ENCODE measurements around the gene FCGR2B. TPM values are rescaled to one million over a fixed set of nuclear protein-coding genes. Genes with fewer than 3 reads are reported as not detected.
"Not testable (repeated sequence)": the region's sequence is repeated elsewhere in the genome, so short reads cannot be mapped to it uniquely, and the experiment has no call there.

Gene FCGR2B
- total RNA-seq, result 9.7 TPM
- long read RNA-seq, partial matches to known transcripts, result 1 of 3 reads
- long read RNA-seq, other reads (novel, unspliced or antisense), result 0 of 3 reads

GRCh38 chr1:161662684-161663339 is at the start of gene FCGR2B:
FCGR2B (plus strand) TSS chr1:161663143; CDS start chr1:161663242, 99 bp downstream.
- H3K27me3 ChIP-seq (ENCODE audit: low read depth); H3K4me3 ChIP-seq; H3K4me1 ChIP-seq; intact Hi-C loops (cut with micrococcal nuclease); DNase-seq; H3K27ac ChIP-seq (replicated peaks); H3K9me3 ChIP-seq (replicated peaks); H3K36me3 ChIP-seq: not testable (repeated sequence)

- DNase-seq, result not testable (repeated sequence)
Observed at GRCh38 chr1:161616417-161616816, 46.5 kb upstream of the FCGR2B start.

GRCh38 chr1:161618517-161618916 is 44.4 kb upstream of the FCGR2B start:
- H3K27ac ChIP-seq (replicated peaks); H3K4me3 ChIP-seq; intact Hi-C loops (cut with micrococcal nuclease); DNase-seq; H3K36me3 ChIP-seq; H3K4me1 ChIP-seq; H3K9me3 ChIP-seq (replicated peaks): not testable (repeated sequence)
- H3K27me3 ChIP-seq (ENCODE audit: low read depth), result peaks cover 21% of the 10 kb centered on the region

More at GRCh38 chr1:161616417-161616816, 46.5 kb upstream of the FCGR2B start:
- H3K4me1 ChIP-seq; H3K9me3 ChIP-seq (replicated peaks); intact Hi-C loops (cut with micrococcal nuclease); H3K27ac ChIP-seq (replicated peaks); H3K4me3 ChIP-seq; H3K36me3 ChIP-seq: not testable (repeated sequence)
- peaks cover 12% of the 10 kb centered on the region for H3K27me3 ChIP-seq (ENCODE audit: low read depth)

- H3K36me3 ChIP-seq; H3K27ac ChIP-seq (replicated peaks); H3K4me1 ChIP-seq; intact Hi-C loops (cut with micrococcal nuclease); DNase-seq; H3K9me3 ChIP-seq (replicated peaks); H3K4me3 ChIP-seq: not testable (repeated sequence)
- peaks cover 21% of the 10 kb centered on the region for H3K27me3 ChIP-seq (ENCODE audit: low read depth)
Observed at GRCh38 chr1:161620399-161620798, 42.5 kb upstream of the FCGR2B start.

GRCh38 chr1:161621181-161622000 is 41.6 kb upstream of the FCGR2B start:
- peak; percentile 45 for DNase-seq
- intact Hi-C loops (cut with micrococcal nuclease); H3K36me3 ChIP-seq; H3K9me3 ChIP-seq (replicated peaks); H3K4me1 ChIP-seq: not testable (repeated sequence)
- Histone ChIP-seq H3K4me3 (peak overlapping the region; percentile 64), H3K27ac (replicated peaks) (peak overlapping the region; percentile 18), H3K27me3 (ENCODE audit: low read depth) (peaks cover 21% of the 10 kb centered on the region)

- H3K36me3 ChIP-seq, result not testable (repeated sequence)
Observed at GRCh38 chr1:161622054-161622453, 40.9 kb upstream of the FCGR2B start.

GRCh38 chr1:161623401-161624051 is 39.4 kb upstream of the FCGR2B start:
- H3K9me3 ChIP-seq (replicated peaks); DNase-seq; intact Hi-C loops (cut with micrococcal nuclease); H3K4me1 ChIP-seq; H3K27ac ChIP-seq (replicated peaks); H3K36me3 ChIP-seq; H3K4me3 ChIP-seq: not testable (repeated sequence)
- peaks cover 21% of the 10 kb centered on the region for H3K27me3 ChIP-seq (ENCODE audit: low read depth)

More at GRCh38 chr1:161622054-161622453, 40.9 kb upstream of the FCGR2B start:
- H3K27ac ChIP-seq (replicated peaks); H3K4me1 ChIP-seq; intact Hi-C loops (cut with micrococcal nuclease); DNase-seq; H3K9me3 ChIP-seq (replicated peaks): not testable (repeated sequence)
- peaks cover 21% of the 10 kb centered on the region for H3K27me3 ChIP-seq (ENCODE audit: low read depth)
- H3K4me3 ChIP-seq, result peak overlapping the region; percentile 64

GRCh38 chr1:161624605-161625004 is 38.3 kb upstream of the FCGR2B start:
- peaks cover 21% of the 10 kb centered on the region for H3K27me3 ChIP-seq (ENCODE audit: low read depth)
- DNase-seq; H3K9me3 ChIP-seq (replicated peaks); H3K4me1 ChIP-seq; intact Hi-C loops (cut with micrococcal nuclease); H3K27ac ChIP-seq (replicated peaks); H3K4me3 ChIP-seq; H3K36me3 ChIP-seq: not testable (repeated sequence)

GRCh38 chr1:161626445-161627146 is 36.3 kb upstream of the FCGR2B start:
- H3K27ac ChIP-seq (replicated peaks); H3K4me3 ChIP-seq; H3K27me3 ChIP-seq (ENCODE audit: low read depth); intact Hi-C loops (cut with micrococcal nuclease); H3K36me3 ChIP-seq; H3K4me1 ChIP-seq; DNase-seq; H3K9me3 ChIP-seq (replicated peaks): not testable (repeated sequence)

- H3K27ac ChIP-seq (replicated peaks); H3K4me3 ChIP-seq; intact Hi-C loops (cut with micrococcal nuclease); H3K4me1 ChIP-seq; H3K27me3 ChIP-seq (ENCODE audit: low read depth); H3K36me3 ChIP-seq; DNase-seq; H3K9me3 ChIP-seq (replicated peaks): not testable (repeated sequence)
Observed at GRCh38 chr1:161630128-161630742, 32.7 kb upstream of the FCGR2B start.
